HL-60 (cell line): ENCODE measurements around the gene PEX6.

ENCODE experiments used
- DNase-seq, 2 experiments: peaks; one replicate each; pipeline ENCODE4 v3.0.0-alpha.2; 2010 to 2020; ENCODE audit warnings: low read depth in 1 of 2, low spot score in 1 of 2
- H3K27ac ChIP-seq: fragments of 250-450 bp; sonication (Bioruptor Pico); replicated peaks from 2 replicates; pipeline ENCODE4 v1.5.1; 2020; ENCODE audit warnings: mild to moderate bottlenecking, moderate library complexity
- H3K27me3 ChIP-seq: fragments of 250-450 bp; sonication (Bioruptor Pico); 2 replicates; pipeline ENCODE4 v1.5.1; 2021; ENCODE audit warnings: mild to moderate bottlenecking, moderate library complexity; ENCODE audit not compliant: insufficient read depth, poor library complexity, severe bottlenecking
- H3K4me3 ChIP-seq: replicated peaks from 2 replicates; pipeline ENCODE4 v1.5.1; 2011; ENCODE audit warnings: mild to moderate bottlenecking, control low read depth, low read length; ENCODE audit not compliant: insufficient read depth
- GABPA ChIP-seq: IDR thresholded peaks from 2 replicates; pipeline ENCODE4 v1.6.1; 2012; ENCODE audit warnings: low read depth
- POLR2AphosphoS5 ChIP-seq: IDR thresholded peaks from 2 replicates; pipeline ENCODE4 v1.6.1; 2012; ENCODE audit warnings: low read depth
- SPI1 ChIP-seq: IDR thresholded peaks from 2 replicates; pipeline ENCODE4 v1.6.1; 2012; ENCODE audit warnings: low read depth, mild to moderate bottlenecking, borderline replicate concordance
- TF ChIP-seq, protein P1 (sequence below): IDR thresholded peaks from 2 replicates; pipeline ENCODE4 v1.6.1; 2012; ENCODE audit warnings: low read depth; ENCODE audit not compliant: insufficient replicate concordance
- TF ChIP-seq, protein P2 (sequence below): IDR thresholded peaks from one replicate; pipeline ENCODE4 v1.5.1; 2011; ENCODE audit warnings: low read length, control low read depth, inconsistent platforms; ENCODE audit not compliant: insufficient read depth

The PEX6 gene

DNA sequence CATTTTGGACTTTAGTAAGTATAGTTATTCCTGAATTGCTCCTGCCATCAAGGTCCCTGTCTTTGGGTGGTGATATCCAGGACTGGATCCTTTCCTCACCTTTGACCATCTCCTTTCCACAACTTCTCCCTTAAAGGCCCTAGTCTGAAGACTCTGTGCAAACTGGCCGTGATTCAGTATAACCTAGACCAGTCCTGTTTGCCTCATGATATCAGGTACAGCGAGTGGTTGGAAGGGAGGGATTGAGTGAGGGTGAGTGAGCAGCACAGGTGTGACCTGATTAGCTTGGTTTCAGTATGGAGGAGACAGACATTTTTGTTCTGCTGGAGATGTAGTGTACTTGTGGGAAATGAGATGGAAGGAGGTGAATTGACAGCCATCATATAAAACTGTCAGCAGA is 40.2 kb upstream of the PEX6 start:
- H3K27ac ChIP-seq: no peak overlapping the region
- TF ChIP-seq, protein P1, sequence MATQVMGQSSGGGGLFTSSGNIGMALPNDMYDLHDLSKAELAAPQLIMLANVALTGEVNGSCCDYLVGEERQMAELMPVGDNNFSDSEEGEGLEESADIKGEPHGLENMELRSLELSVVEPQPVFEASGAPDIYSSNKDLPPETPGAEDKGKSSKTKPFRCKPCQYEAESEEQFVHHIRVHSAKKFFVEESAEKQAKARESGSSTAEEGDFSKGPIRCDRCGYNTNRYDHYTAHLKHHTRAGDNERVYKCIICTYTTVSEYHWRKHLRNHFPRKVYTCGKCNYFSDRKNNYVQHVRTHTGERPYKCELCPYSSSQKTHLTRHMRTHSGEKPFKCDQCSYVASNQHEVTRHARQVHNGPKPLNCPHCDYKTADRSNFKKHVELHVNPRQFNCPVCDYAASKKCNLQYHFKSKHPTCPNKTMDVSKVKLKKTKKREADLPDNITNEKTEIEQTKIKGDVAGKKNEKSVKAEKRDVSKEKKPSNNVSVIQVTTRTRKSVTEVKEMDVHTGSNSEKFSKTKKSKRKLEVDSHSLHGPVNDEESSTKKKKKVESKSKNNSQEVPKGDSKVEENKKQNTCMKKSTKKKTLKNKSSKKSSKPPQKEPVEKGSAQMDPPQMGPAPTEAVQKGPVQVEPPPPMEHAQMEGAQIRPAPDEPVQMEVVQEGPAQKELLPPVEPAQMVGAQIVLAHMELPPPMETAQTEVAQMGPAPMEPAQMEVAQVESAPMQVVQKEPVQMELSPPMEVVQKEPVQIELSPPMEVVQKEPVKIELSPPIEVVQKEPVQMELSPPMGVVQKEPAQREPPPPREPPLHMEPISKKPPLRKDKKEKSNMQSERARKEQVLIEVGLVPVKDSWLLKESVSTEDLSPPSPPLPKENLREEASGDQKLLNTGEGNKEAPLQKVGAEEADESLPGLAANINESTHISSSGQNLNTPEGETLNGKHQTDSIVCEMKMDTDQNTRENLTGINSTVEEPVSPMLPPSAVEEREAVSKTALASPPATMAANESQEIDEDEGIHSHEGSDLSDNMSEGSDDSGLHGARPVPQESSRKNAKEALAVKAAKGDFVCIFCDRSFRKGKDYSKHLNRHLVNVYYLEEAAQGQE: no peak
- TF ChIP-seq SPI1 (no peak), GABPA (no peak), POLR2AphosphoS5 (no peak)
- TF ChIP-seq, protein P2, sequence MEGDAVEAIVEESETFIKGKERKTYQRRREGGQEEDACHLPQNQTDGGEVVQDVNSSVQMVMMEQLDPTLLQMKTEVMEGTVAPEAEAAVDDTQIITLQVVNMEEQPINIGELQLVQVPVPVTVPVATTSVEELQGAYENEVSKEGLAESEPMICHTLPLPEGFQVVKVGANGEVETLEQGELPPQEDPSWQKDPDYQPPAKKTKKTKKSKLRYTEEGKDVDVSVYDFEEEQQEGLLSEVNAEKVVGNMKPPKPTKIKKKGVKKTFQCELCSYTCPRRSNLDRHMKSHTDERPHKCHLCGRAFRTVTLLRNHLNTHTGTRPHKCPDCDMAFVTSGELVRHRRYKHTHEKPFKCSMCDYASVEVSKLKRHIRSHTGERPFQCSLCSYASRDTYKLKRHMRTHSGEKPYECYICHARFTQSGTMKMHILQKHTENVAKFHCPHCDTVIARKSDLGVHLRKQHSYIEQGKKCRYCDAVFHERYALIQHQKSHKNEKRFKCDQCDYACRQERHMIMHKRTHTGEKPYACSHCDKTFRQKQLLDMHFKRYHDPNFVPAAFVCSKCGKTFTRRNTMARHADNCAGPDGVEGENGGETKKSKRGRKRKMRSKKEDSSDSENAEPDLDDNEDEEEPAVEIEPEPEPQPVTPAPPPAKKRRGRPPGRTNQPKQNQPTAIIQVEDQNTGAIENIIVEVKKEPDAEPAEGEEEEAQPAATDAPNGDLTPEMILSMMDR: no peak
- DNase-seq: no peak
- no peak overlapping the region for H3K4me3 ChIP-seq
- H3K27me3 ChIP-seq: no peaks in the 10 kb centered on the region

DNA sequence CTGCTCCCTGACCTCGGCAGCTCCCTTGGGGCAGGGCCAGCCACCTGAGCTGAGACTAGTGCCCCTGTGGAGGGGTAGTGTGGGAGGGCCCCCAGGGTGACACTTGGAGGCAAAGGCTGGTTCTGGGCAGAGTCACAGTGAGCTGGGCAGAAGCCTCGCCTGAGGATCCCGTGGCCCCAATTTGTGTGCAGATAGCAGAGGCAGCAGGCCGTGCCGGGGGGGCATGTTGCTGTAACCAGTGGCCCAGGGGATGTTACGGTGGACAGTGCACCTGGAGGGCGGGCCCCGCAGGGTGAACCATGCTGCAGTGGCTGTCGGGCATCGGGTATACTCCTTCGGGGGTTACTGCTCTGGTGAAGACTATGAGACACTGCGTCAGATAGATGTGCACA is 38.0 kb upstream of the PEX6 start:
- Histone ChIP-seq H3K27ac (peak overlapping the region; percentile 56), H3K27me3 (no peaks in the 10 kb centered on the region), H3K4me3 (no peak overlapping the region)
- no peak for DNase-seq
- TF ChIP-seq GABPA: no peak
- TF ChIP-seq POLR2AphosphoS5: no peak
- TF ChIP-seq, protein P2: no peak
- no peak for TF ChIP-seq SPI1
- TF ChIP-seq, protein P1: no peak

DNA sequence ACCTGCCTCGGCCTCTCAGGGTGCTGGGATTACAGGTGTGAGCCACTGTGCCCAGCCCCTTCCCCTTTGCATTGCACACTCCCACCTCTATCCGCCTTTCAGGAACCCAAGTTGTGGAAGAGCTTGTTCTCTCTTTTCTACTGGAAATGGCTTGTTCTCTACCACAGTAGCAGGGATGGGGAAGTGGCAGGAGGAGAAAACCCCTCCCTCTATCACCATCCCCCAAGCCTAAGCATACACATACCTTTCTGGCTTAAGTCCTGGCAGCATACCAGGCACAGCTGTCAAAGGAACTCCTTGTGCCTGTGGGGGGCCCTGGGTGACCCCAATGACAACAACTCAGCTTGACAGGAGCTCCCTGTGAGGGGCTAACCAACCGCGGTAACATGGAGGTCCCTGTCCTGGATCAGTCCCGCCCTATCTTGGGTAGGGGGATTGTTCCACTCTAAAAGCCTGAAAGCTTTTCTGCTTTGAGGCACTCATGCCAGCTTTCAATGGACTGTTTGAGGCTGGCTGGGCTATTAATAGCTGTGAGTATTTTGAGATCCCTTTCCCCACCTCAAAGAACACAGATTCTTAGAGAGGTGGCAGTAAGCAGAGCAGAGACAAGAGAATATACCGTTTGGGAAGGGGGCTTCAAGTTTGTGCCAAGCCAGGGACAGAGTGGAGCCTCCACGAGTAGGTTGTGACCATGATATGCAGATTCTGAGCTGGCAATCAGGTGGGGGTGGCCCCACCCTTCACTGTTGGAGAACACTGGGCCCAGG is 37.4 kb upstream of the PEX6 start:
- TF ChIP-seq SPI1: peak; percentile 89
- no peak for TF ChIP-seq GABPA
- TF ChIP-seq, protein P1: no peak
- no peak for TF ChIP-seq POLR2AphosphoS5

More for the DNA sequence above, 37.4 kb upstream of the PEX6 start:
- peak overlapping the region; percentile 56 for H3K27ac ChIP-seq
- peak overlapping the region; percentile 13; the same call in 1 of the 2 replicates for H3K4me3 ChIP-seq
- H3K27me3 ChIP-seq: no peaks in the 10 kb centered on the region
- DNase-seq: peak in 1 of 2 experiments; percentile 73
